Measurements from ENCODE around the gene HSD17B1.

The HSD17B1 gene

GRCh38 chr17:42578282-42578869 lies 25.7 kb downstream of the HSD17B1 start:
- peaks cover 3% of the 10 kb centered on the region; the same call in 1 of the 2 replicates for H3K4me1 ChIP-seq (ENCODE audit: insufficient read depth, low read length)
- H3K9me3 ChIP-seq (ENCODE audit: control insufficient read depth, insufficient read depth, low read length): no peaks in the 10 kb centered on the region
- H3K36me3 ChIP-seq (ENCODE audit: insufficient read depth, low read length): peaks cover 23% of the 10 kb centered on the region
- H3K9ac ChIP-seq (ENCODE audit: low read depth, low read length): peak overlapping the region; percentile 96

- H3K9me3 ChIP-seq (ENCODE audit: control insufficient read depth, insufficient read depth, low read length): no peaks in the 10 kb centered on the region
- no peak overlapping the region for H3K9ac ChIP-seq (ENCODE audit: low read depth, low read length)
- peaks cover 3% of the 10 kb centered on the region; the same call in 1 of the 2 replicates for H3K4me1 ChIP-seq (ENCODE audit: insufficient read depth, low read length)
- peaks cover 19% of the 10 kb centered on the region for H3K36me3 ChIP-seq (ENCODE audit: insufficient read depth, low read length)
These were observed 27.2 kb downstream of the HSD17B1 start for GRCh38 chr17:42579794-42580551.

- H3K36me3 ChIP-seq (ENCODE audit: insufficient read depth, low read length): peaks cover 16% of the 10 kb centered on the region
These were observed 29.1 kb downstream of the HSD17B1 start for GRCh38 chr17:42581744-42582270.

GRCh38 chr17:42584880-42585279 lies 32.2 kb downstream of the HSD17B1 start:
- Histone ChIP-seq H3K9ac (ENCODE audit: low read depth, low read length) (no peak overlapping the region), H3K9me3 (ENCODE audit: control insufficient read depth, insufficient read depth, low read length) (no peaks in the 10 kb centered on the region), H3K4me1 (ENCODE audit: insufficient read depth, low read length) (no peaks in the 10 kb centered on the region), H3K36me3 (ENCODE audit: insufficient read depth, low read length) (peaks cover 16% of the 10 kb centered on the region)

More at GRCh38 chr17:42581744-42582270, 29.1 kb downstream of the HSD17B1 start:
- no peaks in the 10 kb centered on the region; the same call in 1 of the 2 replicates for H3K4me1 ChIP-seq (ENCODE audit: insufficient read depth, low read length)
- H3K9ac ChIP-seq (ENCODE audit: low read depth, low read length): no peak overlapping the region
- no peaks in the 10 kb centered on the region for H3K9me3 ChIP-seq (ENCODE audit: control insufficient read depth, insufficient read depth, low read length)

GRCh38 chr17:42585353-42585752 lies 32.6 kb downstream of the HSD17B1 start:
- peaks cover 14% of the 10 kb centered on the region for H3K36me3 ChIP-seq (ENCODE audit: insufficient read depth, low read length)

GRCh38 chr17:42586514-42587230 lies 33.9 kb downstream of the HSD17B1 start:
- H3K9ac ChIP-seq (ENCODE audit: low read depth, low read length): no peak overlapping the region
- no peaks in the 10 kb centered on the region for H3K9me3 ChIP-seq (ENCODE audit: control insufficient read depth, insufficient read depth, low read length)
- H3K36me3 ChIP-seq (ENCODE audit: insufficient read depth, low read length): peaks cover 13% of the 10 kb centered on the region
- no peaks in the 10 kb centered on the region for H3K4me1 ChIP-seq (ENCODE audit: insufficient read depth, low read length)

More at GRCh38 chr17:42585353-42585752, 32.6 kb downstream of the HSD17B1 start:
- H3K9ac ChIP-seq (ENCODE audit: low read depth, low read length): no peak overlapping the region
- H3K9me3 ChIP-seq (ENCODE audit: control insufficient read depth, insufficient read depth, low read length): no peaks in the 10 kb centered on the region
- H3K4me1 ChIP-seq (ENCODE audit: insufficient read depth, low read length): no peaks in the 10 kb centered on the region

- no peak overlapping the region for H3K9ac ChIP-seq (ENCODE audit: low read depth, low read length)
- H3K4me1 ChIP-seq (ENCODE audit: insufficient read depth, low read length): no peaks in the 10 kb centered on the region
- no peaks in the 10 kb centered on the region for H3K36me3 ChIP-seq (ENCODE audit: insufficient read depth, low read length)
- H3K9me3 ChIP-seq (ENCODE audit: control insufficient read depth, insufficient read depth, low read length): no peaks in the 10 kb centered on the region
These were observed 38.2 kb downstream of the HSD17B1 start for GRCh38 chr17:42590886-42591285.

GRCh38 chr17:42591411-42591810 lies 38.7 kb downstream of the HSD17B1 start:
- Histone ChIP-seq H3K4me1 (ENCODE audit: insufficient read depth, low read length) (no peaks in the 10 kb centered on the region), H3K9me3 (ENCODE audit: control insufficient read depth, insufficient read depth, low read length) (no peaks in the 10 kb centered on the region), H3K36me3 (ENCODE audit: insufficient read depth, low read length) (no peaks in the 10 kb centered on the region), H3K9ac (ENCODE audit: low read depth, low read length) (no peak overlapping the region)

- no peak overlapping the region for H3K9ac ChIP-seq (ENCODE audit: low read depth, low read length)
- no peaks in the 10 kb centered on the region for H3K4me1 ChIP-seq (ENCODE audit: insufficient read depth, low read length)
- H3K36me3 ChIP-seq (ENCODE audit: insufficient read depth, low read length): no peaks in the 10 kb centered on the region
- H3K9me3 ChIP-seq (ENCODE audit: control insufficient read depth, insufficient read depth, low read length): no peaks in the 10 kb centered on the region
These were observed 43.7 kb downstream of the HSD17B1 start for GRCh38 chr17:42596386-42596785.

- Histone ChIP-seq H3K4me1 (ENCODE audit: insufficient read depth, low read length) (no peaks in the 10 kb centered on the region), H3K9me3 (ENCODE audit: control insufficient read depth, insufficient read depth, low read length) (no peaks in the 10 kb centered on the region), H3K9ac (ENCODE audit: low read depth, low read length) (no peak overlapping the region), H3K36me3 (ENCODE audit: insufficient read depth, low read length) (no peaks in the 10 kb centered on the region)
These were observed 46.2 kb downstream of the HSD17B1 start for GRCh38 chr17:42598905-42599304.

GRCh38 chr17:42603318-42603717 lies 50.6 kb downstream of the HSD17B1 start:
- Histone ChIP-seq H3K9me3 (ENCODE audit: control insufficient read depth, insufficient read depth, low read length) (no peaks in the 10 kb centered on the region), H3K4me1 (ENCODE audit: insufficient read depth, low read length) (peaks cover 7% of the 10 kb centered on the region; the same call in 1 of the 2 replicates), H3K36me3 (ENCODE audit: insufficient read depth, low read length) (no peaks in the 10 kb centered on the region), H3K9ac (ENCODE audit: low read depth, low read length) (no peak overlapping the region)
